GM12878 (cell line): ENCODE results near the gene ABCA4. TPM values are rescaled to one million over a fixed set of nuclear protein-coding genes. Genes with fewer than 3 reads are reported as not detected.

Source experiments
- ATAC-seq: fragments of 200-7000 bp; cut with Tn5 transposase; 3 replicates; pipeline ENCODE4 v1.9.1; 2020; ENCODE audit warnings: mild to moderate bottlenecking, moderate library complexity
- BruUV-seq: library from RNA; stranded (reverse); fragments of 400-500 nt; replicated peaks from 2 replicates; lab custom pipeline; 2021; lab: Mats Ljungman, UMichigan
- CTCF ChIA-PET: fragments of 300-600 bp; sonication (Branson Sonifier 250); formaldehyde crosslinking; extraction: SDS; loops from one replicate; lab custom pipeline; 2021; ENCODE audit warnings: inconsistent platforms; lab: Yijun Ruan, JAX
- POLR2A ChIA-PET: fragments of 350-600 bp; formaldehyde crosslinking; extraction: SDS; loops from one replicate; lab custom pipeline; 2021; ENCODE audit warnings: inconsistent platforms; lab: Charles Lee
- RAD21 ChIA-PET: fragments of 300-600 bp; sonication (Branson Sonifier 250); formaldehyde crosslinking; loops from one replicate; lab custom pipeline; 2023; ENCODE audit warnings: antibody characterized with exemption; ENCODE audit not compliant: unreplicated experiment; lab: Charles Lee
- SMC1A ChIA-PET: fragments of 300-600 bp; sonication (Branson Sonifier 250); formaldehyde crosslinking; loops from one replicate; lab custom pipeline; 2023; ENCODE audit not compliant: unreplicated experiment, uncharacterized antibody; lab: Charles Lee
- DNase-seq: peaks from one replicate; pipeline ENCODE4 v3.0.0-alpha.2; 2011; ENCODE audit warnings: low read depth, low spot score
- FAIRE-seq: peaks from 3 replicates; lab custom pipeline; 2011; peaks lifted over from hg19 to GRCh38; lab: Jason Lieb, UNC
- H2AFZ ChIP-seq: 2 replicates; pipeline ENCODE4 v1.6.0; 2011; ENCODE audit warnings: low read depth, low read length, control low read depth; ENCODE audit not compliant: control insufficient read depth
- H3K27ac ChIP-seq: 2 replicates; pipeline ENCODE4 v1.5.1; 2011; ENCODE audit warnings: control low read depth; ENCODE audit not compliant: control insufficient read depth, insufficient read depth
- H3K27me3 ChIP-seq, 2 experiments: replicated peaks in 1 of 2; 2 replicates each; pipeline versions ENCODE4 v1.6.0 to v1.6.1; 2011; ENCODE audit warnings: low read length in 1 of 2; ENCODE audit not compliant: control insufficient read depth in 2 of 2, insufficient read depth in 2 of 2
- H3K36me3 ChIP-seq, 2 experiments: 2 replicates each; pipeline ENCODE4 v1.5.1; 2011; ENCODE audit warnings: low read length in 1 of 2; ENCODE audit not compliant: control insufficient read depth in 2 of 2, insufficient read depth in 2 of 2
- H3K4me1 ChIP-seq: 2 replicates; pipeline ENCODE4 v1.6.1; 2011; ENCODE audit warnings: mild to moderate bottlenecking, low read length, moderate library complexity, mixed read lengths; ENCODE audit not compliant: control insufficient read depth, insufficient read depth
- H3K4me2 ChIP-seq: 2 replicates; pipeline ENCODE4 v1.6.0; 2011; ENCODE audit warnings: control low read depth; ENCODE audit not compliant: control insufficient read depth, insufficient read depth
- H3K4me3 ChIP-seq: fragments of 200-600 bp; sonication (generic); 2 replicates; pipeline ENCODE4 v1.5.1; 2016
- H3K79me2 ChIP-seq: 2 replicates; pipeline ENCODE4 v1.6.0; 2011; ENCODE audit warnings: low read length; ENCODE audit not compliant: control insufficient read depth, insufficient read depth
- H3K9ac ChIP-seq: 2 replicates; pipeline ENCODE4 v1.8.0; 2011; ENCODE audit warnings: low read length, control low read depth, mixed read lengths; ENCODE audit not compliant: control insufficient read depth, insufficient read depth
- H3K9me3 ChIP-seq: replicated peaks from 3 replicates; pipeline ENCODE4 v1.5.1; 2011; ENCODE audit warnings: mild to moderate bottlenecking, low read length; ENCODE audit not compliant: control insufficient read depth, insufficient read depth
- H4K20me1 ChIP-seq: 2 replicates; pipeline ENCODE4 v1.6.0; 2011; ENCODE audit not compliant: control insufficient read depth, insufficient read depth
- IKZF1 ChIP-seq: fragments of 450-650 bp; conservative IDR thresholded peaks from 2 replicates; pipeline ENCODE4 v1.6.1; 2017; ENCODE audit warnings: antibody characterized with exemption, mild to moderate bottlenecking
- MYB ChIP-seq: fragments of 150-350 bp; IDR thresholded peaks from 2 replicates; pipeline ENCODE4 v1.6.1; 2014; ENCODE audit warnings: mild to moderate bottlenecking, low read depth, low read length, borderline replicate concordance
- PAX5 ChIP-seq: IDR thresholded peaks from 2 replicates; pipeline ENCODE4 v1.6.1; 2011; ENCODE audit warnings: low read depth, low read length, borderline replicate concordance
- ZBED1 ChIP-seq: IDR thresholded peaks from 2 replicates; pipeline ENCODE4 v1.6.1; 2016; ENCODE audit warnings: borderline replicate concordance
- ZNF622 ChIP-seq: fragments of 450-650 bp; IDR thresholded peaks from 2 replicates; pipeline ENCODE4 v1.6.1; 2017; ENCODE audit warnings: mild to moderate bottlenecking, inconsistent platforms
- WGBS: methylation state at CpG from one replicate; pipeline ENCODE4 v1.1.6; 2016; ENCODE audit warnings: low lambda C conversion rate; ENCODE audit not compliant: insufficient replicate concordance, insufficient coverage; ENCODE audit errors: missing lambda C conversion rate; 5-methylcytosine and 5-hydroxymethylcytosine counted together
- in situ Hi-C: fragments of 300-500 bp; cut with MboI; formaldehyde crosslinking; loops from 9 replicates; pipeline ENCODE4 v1.14.3; 2018; ENCODE audit warnings: mixed read lengths
- intact Hi-C: fragments of 100-400 bp; cut with micrococcal nuclease; formaldehyde crosslinking; loops from one replicate; pipeline ENCODE4 v1.14.2; 2022; ENCODE audit not compliant: unreplicated experiment
- polyA plus RNA-seq, 11 experiments: library from polyadenylated mRNA; depleted of rRNA in 4 of 11; unstranded in 6 of 11; stranded (reverse) in 5 of 11; fragments of >200 nt; fragmentation: Nextera tagmentation in 4 of 11; fragmentation: Illumina TruSeq in 1 of 11; extraction: Ambion mirVana in 4 of 11; extraction: Trizol in 1 of 11; gene quantifications; 1 replicate in 1 of 11; 2 replicates in 10 of 11; pipeline versions ENCODE4 v1.2.1 to v1.2.3, GENCODE V29; 2011 to 2016; ENCODE audit warnings: inconsistent platforms in 2 of 11, missing spikeins in 2 of 11, low read depth in 1 of 11
- total RNA-seq, 4 experiments: library from RNA; depleted of rRNA in 3 of 4; stranded (reverse); fragments of >200 nt in 3 of 4; fragmentation: Illumina TruSeq in 1 of 4; extraction: Trizol in 1 of 4; gene quantifications; 2 replicates each; pipeline versions ENCODE4 v1.2.1 to v1.2.3, GENCODE V29; 2013 to 2021
- TF ChIP-seq, protein P1 (sequence below): fragments of 450-650 bp; IDR thresholded peaks from 2 replicates; pipeline ENCODE4 v1.6.1; 2017; ENCODE audit warnings: mild to moderate bottlenecking, low read depth, inconsistent platforms; ENCODE audit not compliant: poor library complexity, severe bottlenecking
- TF ChIP-seq, protein P2 (sequence below): IDR thresholded peaks from 2 replicates; pipeline ENCODE4 v1.6.1; 2011; ENCODE audit warnings: low read depth, mild to moderate bottlenecking, low read length, moderate library complexity, borderline replicate concordance; ENCODE audit errors: extremely low read depth
- TF ChIP-seq, protein P3 (sequence below): IDR thresholded peaks from 2 replicates; pipeline ENCODE4 v1.6.1; 2012; ENCODE audit warnings: low read depth, low read length, improper control_type of control experiment

ABCA4 gene
- total and polyA plus RNA-seq, 10 of the 15 experiments (the other 5 are each of a cell fraction or from before 2014, with no cell fraction given): 0.03 to 0.28 (median 0.11) TPM; not detected in 3

DNA sequence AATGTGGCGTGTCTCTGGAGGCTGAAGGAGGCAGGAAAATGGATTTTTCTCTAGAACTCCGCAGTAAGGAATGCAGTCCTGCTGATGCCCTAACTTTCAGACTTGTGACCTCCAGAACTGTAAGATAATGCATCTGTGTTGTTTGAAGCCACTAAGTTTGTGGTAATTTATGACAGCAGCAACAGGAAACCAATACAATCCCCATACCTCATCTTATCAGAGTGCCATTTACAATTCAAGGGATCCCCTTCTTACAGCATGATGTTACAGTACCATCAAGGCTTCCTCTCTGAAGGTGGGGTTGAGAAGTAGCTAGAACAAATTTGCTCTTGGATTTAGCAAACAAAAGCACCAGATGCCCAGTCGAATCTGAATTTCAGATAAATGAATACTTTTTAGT, 21.6 kb downstream of the ABCA4 start:
- Histone ChIP-seq H4K20me1 (no peaks in the 10 kb centered on the region; the same call in 1 of the 2 replicates), H3K27ac (no peak overlapping the region), H3K36me3 (no peaks in the 10 kb centered on the region), H3K4me2 (no peak overlapping the region), H3K9ac (no peak overlapping the region), H3K27me3 (peaks cover 0 to 1% of the 10 kb centered on the region in 2 experiments; a peak in 1 of 4 replicates), H3K9me3 (no peaks in the 10 kb centered on the region), H3K4me3 (no peak overlapping the region), H3K79me2 (no peaks in the 10 kb centered on the region), H2AFZ (no peak overlapping the region), H3K4me1 (no peaks in the 10 kb centered on the region)
- BruUV-seq: no TSS peak
- ChIA-PET SMC1A (no interaction called here), POLR2A (no interaction called here), CTCF (interaction anchor here (0.9 to 1.0 kb wide), 2 partner anchors 37 to 59 kb away, joined by 3 read pairs; no protein-coding TSS in a partner anchor), RAD21 (no interaction called here)
- intact Hi-C loops: no loop called here
- no peak for ATAC-seq
- no peak for FAIRE-seq
- DNase-seq: no peak
- 21% methylated on average over 3 of the region's 3 CpGs for WGBS
- in situ Hi-C loops: no loop called here
- TF ChIP-seq, protein P1, sequence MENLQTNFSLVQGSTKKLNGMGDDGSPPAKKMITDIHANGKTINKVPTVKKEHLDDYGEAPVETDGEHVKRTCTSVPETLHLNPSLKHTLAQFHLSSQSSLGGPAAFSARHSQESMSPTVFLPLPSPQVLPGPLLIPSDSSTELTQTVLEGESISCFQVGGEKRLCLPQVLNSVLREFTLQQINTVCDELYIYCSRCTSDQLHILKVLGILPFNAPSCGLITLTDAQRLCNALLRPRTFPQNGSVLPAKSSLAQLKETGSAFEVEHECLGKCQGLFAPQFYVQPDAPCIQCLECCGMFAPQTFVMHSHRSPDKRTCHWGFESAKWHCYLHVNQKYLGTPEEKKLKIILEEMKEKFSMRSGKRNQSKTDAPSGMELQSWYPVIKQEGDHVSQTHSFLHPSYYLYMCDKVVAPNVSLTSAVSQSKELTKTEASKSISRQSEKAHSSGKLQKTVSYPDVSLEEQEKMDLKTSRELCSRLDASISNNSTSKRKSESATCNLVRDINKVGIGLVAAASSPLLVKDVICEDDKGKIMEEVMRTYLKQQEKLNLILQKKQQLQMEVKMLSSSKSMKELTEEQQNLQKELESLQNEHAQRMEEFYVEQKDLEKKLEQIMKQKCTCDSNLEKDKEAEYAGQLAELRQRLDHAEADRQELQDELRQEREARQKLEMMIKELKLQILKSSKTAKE: no peak
- TF ChIP-seq IKZF1: no peak
- TF ChIP-seq ZNF622: no peak
- TF ChIP-seq, protein P2, sequence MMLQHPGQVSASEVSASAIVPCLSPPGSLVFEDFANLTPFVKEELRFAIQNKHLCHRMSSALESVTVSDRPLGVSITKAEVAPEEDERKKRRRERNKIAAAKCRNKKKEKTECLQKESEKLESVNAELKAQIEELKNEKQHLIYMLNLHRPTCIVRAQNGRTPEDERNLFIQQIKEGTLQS: no peak
- TF ChIP-seq PAX5: no peak
- TF ChIP-seq MYB: no peak
- TF ChIP-seq, protein P3, sequence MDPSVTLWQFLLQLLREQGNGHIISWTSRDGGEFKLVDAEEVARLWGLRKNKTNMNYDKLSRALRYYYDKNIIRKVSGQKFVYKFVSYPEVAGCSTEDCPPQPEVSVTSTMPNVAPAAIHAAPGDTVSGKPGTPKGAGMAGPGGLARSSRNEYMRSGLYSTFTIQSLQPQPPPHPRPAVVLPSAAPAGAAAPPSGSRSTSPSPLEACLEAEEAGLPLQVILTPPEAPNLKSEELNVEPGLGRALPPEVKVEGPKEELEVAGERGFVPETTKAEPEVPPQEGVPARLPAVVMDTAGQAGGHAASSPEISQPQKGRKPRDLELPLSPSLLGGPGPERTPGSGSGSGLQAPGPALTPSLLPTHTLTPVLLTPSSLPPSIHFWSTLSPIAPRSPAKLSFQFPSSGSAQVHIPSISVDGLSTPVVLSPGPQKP: no peak
- no peak for TF ChIP-seq ZBED1
